Activated CD8-positive, alpha-beta memory T cell treated with anti-CD3 and anti-CD28 coated beads for 48 hours (primary cell): ENCODE measurements around the gene CDX1.

Experiments
- DNase-seq, 3 experiments: peaks; one replicate each; pipeline ENCODE4 v3.0.0-alpha.2; 2020; ENCODE audit warnings: low read depth in 2 of 3, low spot score in 2 of 3

The CDX1 gene

GRCh38 chr5:150181766-150182545, 15.4 kb downstream of the CDX1 start:
- DNase-seq: no peak

- DNase-seq: no peak
Observed at GRCh38 chr5:150182774-150183173, 16.2 kb downstream of the CDX1 start.

GRCh38 chr5:150183436-150183835, 16.9 kb downstream of the CDX1 start:
- DNase-seq: no peak

GRCh38 chr5:150184006-150184405, 17.4 kb downstream of the CDX1 start:
- DNase-seq: no peak

GRCh38 chr5:150184990-150185912, 18.7 kb downstream of the CDX1 start:
- no peak for DNase-seq

GRCh38 chr5:150186137-150186536, 19.6 kb downstream of the CDX1 start:
- DNase-seq: no peak

GRCh38 chr5:150186897-150187296, 20.3 kb downstream of the CDX1 start:
- no peak for DNase-seq

- no peak for DNase-seq
Observed at GRCh38 chr5:150188146-150188842, 21.7 kb downstream of the CDX1 start.

GRCh38 chr5:150189326-150189725, 22.7 kb downstream of the CDX1 start:
- DNase-seq: no peak

GRCh38 chr5:150189728-150190502, 23.3 kb downstream of the CDX1 start, which contains the start of gene SLC6A7:
TSS of gene SLC6A7 (plus strand) at chr5:150190062. CDS start at chr5:150190328, 266 bp downstream.
- no peak for DNase-seq

GRCh38 chr5:150190503-150190979, 24.0 kb downstream of the CDX1 start:
- DNase-seq: no peak

- no peak for DNase-seq
Observed at GRCh38 chr5:150190987-150191386, 24.4 kb downstream of the CDX1 start.

GRCh38 chr5:150192462-150192861, 25.9 kb downstream of the CDX1 start:
- DNase-seq: no peak

- DNase-seq: no peak
Observed at GRCh38 chr5:150195736-150196485, 29.3 kb downstream of the CDX1 start.

GRCh38 chr5:150196514-150196913, 29.9 kb downstream of the CDX1 start:
- DNase-seq: no peak

- DNase-seq: no peak
Observed at GRCh38 chr5:150196986-150197385, 30.4 kb downstream of the CDX1 start.

- no peak for DNase-seq
Observed at GRCh38 chr5:150197476-150197875, 30.9 kb downstream of the CDX1 start.

- no peak for DNase-seq
Observed at GRCh38 chr5:150202501-150202900, 35.9 kb downstream of the CDX1 start.

- DNase-seq: no peak
Observed at GRCh38 chr5:150203832-150204589, 37.4 kb downstream of the CDX1 start.
